SH-SY5Y (cell line): ENCODE measurements around the gene GALNT9.

Experiments used
- GATA2 ChIP-seq: IDR thresholded peaks from 2 replicates; pipeline ENCODE4 v1.6.1; 2011; ENCODE audit warnings: mild to moderate bottlenecking, low read depth, low read length
- GATA3 ChIP-seq: IDR thresholded peaks from 2 replicates; pipeline ENCODE4 v1.6.1; 2011; ENCODE audit warnings: low read depth, mild to moderate bottlenecking, low read length, moderate library complexity

DNA sequence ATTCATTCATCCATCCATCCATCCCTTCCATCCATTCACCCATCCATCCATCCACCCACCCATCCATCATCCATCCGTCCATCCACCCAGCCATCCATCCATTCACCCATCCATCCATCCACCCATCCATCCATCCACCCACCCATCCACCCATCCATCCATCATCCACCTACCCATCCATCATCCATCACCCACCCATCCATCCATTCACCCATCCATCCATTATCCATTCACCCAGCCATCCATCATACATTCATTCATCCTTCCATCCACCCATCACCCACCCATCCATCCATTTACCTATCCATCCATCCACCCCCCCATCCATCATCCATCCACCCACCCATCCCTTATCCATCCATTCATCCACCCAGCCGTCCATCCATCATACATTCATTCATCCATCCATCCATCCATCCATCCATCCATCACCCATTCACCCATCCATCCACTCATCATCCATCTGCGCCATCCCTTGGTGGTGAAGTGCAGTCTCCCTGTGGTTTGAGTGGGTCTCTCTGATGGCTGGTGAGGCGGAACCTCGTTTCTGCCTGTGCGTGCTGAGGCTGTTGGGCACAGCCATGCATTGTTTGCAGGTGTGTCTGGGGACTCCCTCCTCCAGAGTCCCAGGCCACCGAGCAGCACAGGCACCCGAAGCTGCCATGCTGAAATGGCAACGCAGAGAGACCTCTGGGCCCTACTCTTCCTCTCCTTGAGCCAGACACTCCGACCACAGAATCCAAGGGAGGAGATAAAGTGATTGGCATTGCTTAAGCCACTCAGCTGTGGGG lies 162.4 kb downstream of the GALNT9 start:
- TF ChIP-seq GATA2 (no peak), GATA3 (no peak)
